Epithelial cell of prostate (primary cell): Measurements from ENCODE around the gene RCCD1.

ENCODE experiments used
- DNase-seq: peaks from one replicate; pipeline ENCODE4 v3.0.0-alpha.2; 2011; ENCODE audit warnings: low read depth, low spot score
- H3K27ac ChIP-seq: fragments of 450-650 bp; 2 replicates; pipeline ENCODE4 v1.5.1; 2017; ENCODE audit warnings: mild to moderate bottlenecking

RCCD1 gene

DNA sequence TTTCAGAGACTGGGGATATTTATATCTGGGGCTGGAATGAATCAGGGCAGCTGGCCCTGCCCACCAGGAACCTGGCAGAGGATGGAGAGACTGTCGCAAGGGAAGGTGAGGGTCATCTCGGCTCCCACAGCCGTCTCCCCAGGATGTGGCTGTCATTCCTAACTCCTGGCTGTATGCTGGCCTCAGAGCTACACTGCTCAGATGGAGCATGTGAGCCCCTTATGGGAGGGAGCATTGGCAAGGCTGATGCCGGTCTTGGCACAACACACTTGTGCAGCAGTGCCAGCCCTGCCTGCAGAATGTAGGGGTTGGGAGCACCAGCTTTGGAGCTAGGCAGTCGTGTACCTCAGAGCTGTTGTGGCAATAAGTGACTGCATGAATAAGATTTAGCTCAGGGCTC, 5.2 kb downstream of the RCCD1 start:
- no peak overlapping the region for H3K27ac ChIP-seq
- DNase-seq, result no peak

DNA sequence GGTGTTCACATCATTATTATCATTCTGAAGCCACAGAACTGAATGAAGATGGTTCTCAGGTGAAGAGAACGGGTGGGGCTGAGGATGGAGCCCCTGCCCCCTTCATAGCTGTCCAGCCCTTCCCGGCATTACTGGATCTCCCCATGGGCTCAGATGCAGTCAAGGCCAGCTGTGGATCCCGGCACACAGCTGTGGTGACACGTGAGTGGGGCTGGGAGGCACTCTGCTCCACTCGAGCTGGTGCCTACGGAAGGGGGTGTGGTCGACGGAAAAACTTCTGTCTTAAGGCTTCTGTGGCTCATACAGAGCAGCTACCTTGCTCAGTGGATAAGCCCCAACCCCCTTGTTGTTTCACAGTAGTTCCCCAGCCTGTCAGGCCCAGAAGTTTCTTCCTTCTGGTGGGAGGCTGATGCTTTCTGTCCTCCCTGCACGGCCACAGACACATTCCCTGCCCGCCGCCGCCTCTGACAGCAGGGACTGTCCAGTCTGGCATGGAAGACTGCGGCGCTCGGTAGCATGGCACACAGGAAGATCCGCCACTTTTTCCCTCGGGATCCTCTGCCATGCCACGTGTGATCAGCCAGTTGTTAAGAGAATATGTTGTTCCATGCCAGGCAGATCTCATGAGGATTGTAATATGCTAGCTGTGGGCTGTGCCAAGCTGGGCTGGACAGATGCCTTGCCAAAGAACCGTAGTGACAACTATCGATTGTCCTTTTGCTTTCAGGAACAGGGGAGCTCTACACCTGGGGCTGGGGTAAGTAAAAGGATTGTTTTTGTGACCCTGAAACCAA, 5.8 kb downstream of the RCCD1 start:
- no peak overlapping the region for H3K27ac ChIP-seq
- no peak for DNase-seq

DNA sequence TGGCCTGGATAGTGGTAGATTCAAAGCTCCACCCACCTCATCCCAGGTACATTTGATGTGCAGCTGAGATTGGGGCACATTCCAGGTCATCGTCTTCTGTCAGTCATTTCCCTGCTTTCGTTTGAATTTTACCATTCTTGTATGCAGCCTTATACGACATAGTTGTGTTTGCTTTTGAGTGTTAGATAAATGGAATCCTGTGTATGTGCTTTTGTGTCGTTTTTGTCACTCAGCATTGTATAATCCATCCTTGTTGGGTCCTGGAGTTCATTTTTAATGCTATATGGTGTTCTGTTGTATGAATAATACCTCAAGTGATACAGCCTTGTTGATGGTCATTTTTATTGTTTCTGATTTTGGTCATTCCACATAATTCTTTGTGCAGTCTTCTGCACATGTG, 7.3 kb downstream of the RCCD1 start:
- no peak for DNase-seq
- H3K27ac ChIP-seq, result no peak overlapping the region

DNA sequence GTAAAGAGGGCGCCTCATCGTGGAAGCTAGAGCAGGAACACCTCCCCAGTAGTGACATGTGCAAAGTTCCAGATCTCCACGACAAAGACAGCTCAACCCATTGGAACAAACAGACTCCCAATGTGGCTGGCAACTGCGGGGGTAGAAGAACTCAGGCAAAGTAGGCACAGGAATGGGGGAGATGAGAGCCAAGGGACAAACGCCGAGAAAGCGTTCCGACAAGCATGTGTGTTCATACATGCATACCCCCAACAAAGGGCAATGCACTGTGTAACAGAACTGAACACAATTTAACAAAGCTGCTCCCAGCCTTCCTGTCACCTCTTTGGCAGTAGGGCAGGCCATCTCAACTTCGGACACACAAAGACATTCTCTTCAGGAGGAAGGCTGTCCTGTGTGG, 11.6 kb downstream of the RCCD1 start:
- DNase-seq, result no peak

GRCh38 chr15:90967206-90967605, 12.5 kb downstream of the RCCD1 start:
- no peak for DNase-seq

More for the DNA sequence above, 11.6 kb downstream of the RCCD1 start:
- H3K27ac ChIP-seq, result no peak overlapping the region

DNA sequence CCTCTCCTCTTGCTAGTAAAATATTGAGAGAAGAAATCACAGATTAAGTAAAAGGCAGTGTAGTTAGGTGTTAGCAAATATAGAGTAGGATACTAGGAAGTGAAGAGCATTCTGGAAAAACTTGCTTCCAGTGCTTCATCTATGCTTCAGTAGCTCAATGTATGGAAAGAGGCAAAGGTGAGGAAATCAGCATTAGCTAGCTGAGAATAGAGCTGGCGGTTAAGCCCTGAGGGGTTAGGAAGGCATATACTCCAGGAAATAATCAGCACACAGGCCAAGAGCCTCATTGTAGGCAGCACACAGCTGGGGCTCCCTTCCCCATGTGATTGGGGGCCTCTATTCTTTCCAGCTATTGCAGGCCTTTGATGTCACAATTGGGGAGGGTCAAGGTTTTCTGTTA, 13.8 kb downstream of the RCCD1 start:
- DNase-seq, result no peak
- no peak overlapping the region for H3K27ac ChIP-seq

More at GRCh38 chr15:90967206-90967605, 12.5 kb downstream of the RCCD1 start:
- H3K27ac ChIP-seq, result no peak overlapping the region

- no peak for DNase-seq
- no peak overlapping the region for H3K27ac ChIP-seq
Measured at GRCh38 chr15:90970274-90970673, 15.6 kb downstream of the RCCD1 start.

- no peak for DNase-seq
- H3K27ac ChIP-seq, result no peak overlapping the region
Measured at GRCh38 chr15:90972133-90972532, 17.4 kb downstream of the RCCD1 start.

GRCh38 chr15:90974216-90974615, 19.5 kb downstream of the RCCD1 start:
- no peak overlapping the region for H3K27ac ChIP-seq
- no peak for DNase-seq

DNA sequence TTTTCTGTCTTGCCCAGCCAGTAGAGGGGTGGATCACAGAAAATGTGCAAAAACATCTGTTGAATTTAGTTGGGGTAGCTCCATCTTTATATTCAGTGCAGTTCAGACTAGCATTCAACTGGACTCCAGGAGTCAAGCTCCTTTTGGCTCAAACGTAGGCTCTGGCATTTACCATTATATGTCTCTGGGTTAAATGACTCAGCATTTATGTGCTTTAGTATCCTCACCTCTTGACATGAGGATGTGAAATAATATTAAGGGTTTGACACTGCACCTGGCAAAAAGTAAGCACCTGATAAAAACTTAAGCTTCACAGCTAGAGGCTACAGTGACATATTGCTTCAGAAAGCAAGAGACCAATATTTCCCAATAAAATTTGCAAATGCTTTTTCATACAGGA, 24.9 kb downstream of the RCCD1 start:
- no peak for DNase-seq
- no peak overlapping the region for H3K27ac ChIP-seq

GRCh38 chr15:90981681-90982080, 27.0 kb downstream of the RCCD1 start:
- H3K27ac ChIP-seq, result no peak overlapping the region
- no peak for DNase-seq

DNA sequence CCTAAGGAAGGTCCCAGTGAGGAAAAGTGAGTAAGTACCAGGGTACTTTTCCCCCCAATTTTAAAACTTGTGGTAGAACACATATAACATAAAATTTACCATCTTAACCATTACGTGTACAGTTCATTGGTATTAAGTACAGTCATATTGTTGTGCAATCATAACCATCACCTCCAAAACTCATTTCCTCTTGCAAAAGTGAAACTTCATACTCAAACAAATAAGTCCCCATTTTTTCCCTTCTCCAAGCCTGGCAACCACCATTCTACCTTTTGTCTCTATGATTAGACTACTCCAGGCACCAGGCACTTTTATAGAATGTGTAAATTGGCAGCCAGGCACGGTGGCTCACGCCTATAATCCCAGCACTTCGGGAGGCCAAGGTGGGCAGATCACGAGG, 27.5 kb downstream of the RCCD1 start:
- no peak for DNase-seq
- H3K27ac ChIP-seq, result peak overlapping the region; percentile 26

- DNase-seq, result no peak
- H3K27ac ChIP-seq, result no peak overlapping the region
Measured at GRCh38 chr15:90986790-90987507, 32.3 kb downstream of the RCCD1 start.

DNA sequence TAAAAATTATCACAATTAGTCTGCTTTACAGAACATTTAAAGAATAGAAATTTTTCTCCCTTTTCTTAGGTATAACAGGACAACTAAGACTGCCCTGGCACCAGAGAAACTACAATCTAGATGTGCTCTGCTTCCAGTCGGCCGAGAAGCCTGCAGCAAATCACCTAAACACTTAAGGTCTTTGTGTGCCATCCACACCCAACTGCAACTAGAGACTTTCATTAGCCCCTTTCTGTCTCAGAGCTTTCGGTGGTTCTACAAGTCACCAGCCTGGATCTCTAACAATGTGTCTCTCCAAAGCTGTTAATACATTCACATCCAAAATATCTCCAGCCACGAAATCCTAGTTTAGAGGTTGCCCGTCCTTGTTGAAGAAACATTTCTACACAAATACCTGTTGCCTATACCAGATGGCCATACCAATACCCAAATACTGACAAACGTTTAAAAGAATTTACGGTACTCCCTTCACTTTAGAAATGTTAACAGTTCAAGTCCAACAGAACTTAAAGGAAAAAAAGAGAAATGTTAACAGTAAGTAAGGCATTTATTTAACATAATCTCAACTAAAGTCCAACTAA, 33.0 kb downstream of the RCCD1 start:
- no peak overlapping the region for H3K27ac ChIP-seq
- DNase-seq, result no peak

GRCh38 chr15:90988296-90988695, 33.6 kb downstream of the RCCD1 start:
- no peak for DNase-seq
- no peak overlapping the region for H3K27ac ChIP-seq

DNA sequence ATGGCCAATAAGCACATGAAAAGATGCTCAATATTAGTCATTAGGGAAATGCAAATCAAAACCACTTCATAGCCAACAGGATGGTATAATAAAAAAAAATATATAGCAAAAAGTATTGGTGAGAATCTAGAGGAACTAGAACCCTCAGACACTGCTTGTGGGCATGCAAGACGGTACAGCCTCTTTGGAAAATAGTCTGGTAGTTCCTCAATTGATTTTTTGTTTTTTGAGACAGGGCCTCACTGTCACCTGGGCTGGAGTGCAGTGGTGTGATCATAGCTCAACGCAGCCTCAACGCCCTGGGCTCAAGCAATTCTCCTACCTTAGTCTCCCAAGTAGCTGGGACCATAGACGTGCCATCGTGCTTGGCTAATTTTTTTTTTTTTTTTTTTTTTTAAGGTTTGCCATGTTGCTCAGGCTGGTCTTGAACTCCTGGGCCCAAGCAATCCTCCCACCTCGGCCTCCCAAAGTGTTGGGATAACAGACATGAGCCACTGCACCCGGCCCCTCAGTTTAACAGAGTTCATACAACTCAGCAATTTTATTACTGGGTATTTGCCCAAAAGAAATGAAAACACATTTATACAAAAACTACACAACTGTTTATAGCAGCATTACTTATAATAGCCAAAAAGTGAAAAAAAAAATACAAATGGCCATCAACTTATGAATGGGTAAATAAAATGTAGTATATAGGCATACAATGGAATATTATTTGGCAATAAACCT, 34.5 kb downstream of the RCCD1 start:
- no peak for DNase-seq
- H3K27ac ChIP-seq, result no peak overlapping the region

DNA sequence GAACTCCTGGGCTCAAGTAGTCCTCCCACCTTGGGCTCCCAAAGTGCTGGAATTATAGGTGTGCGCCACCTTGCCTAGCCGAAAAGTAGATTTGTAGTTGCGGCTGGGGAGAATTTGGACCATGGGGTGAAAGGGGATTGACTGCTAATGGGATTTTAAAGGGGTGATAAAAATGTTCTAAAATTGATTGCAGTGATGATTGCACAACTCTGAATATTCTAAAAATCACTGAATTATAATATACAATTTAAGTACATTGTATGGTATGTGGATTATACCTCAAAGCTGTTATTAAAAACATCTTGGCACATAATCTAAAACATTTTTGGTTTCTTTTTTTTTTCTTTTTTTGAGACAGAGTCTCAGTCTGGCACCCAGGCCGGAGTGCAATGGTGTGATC, 35.8 kb downstream of the RCCD1 start:
- no peak overlapping the region for H3K27ac ChIP-seq
- no peak for DNase-seq

GRCh38 chr15:90991587-90992285, 37.1 kb downstream of the RCCD1 start:
- DNase-seq, result no peak
- no peak overlapping the region for H3K27ac ChIP-seq

DNA sequence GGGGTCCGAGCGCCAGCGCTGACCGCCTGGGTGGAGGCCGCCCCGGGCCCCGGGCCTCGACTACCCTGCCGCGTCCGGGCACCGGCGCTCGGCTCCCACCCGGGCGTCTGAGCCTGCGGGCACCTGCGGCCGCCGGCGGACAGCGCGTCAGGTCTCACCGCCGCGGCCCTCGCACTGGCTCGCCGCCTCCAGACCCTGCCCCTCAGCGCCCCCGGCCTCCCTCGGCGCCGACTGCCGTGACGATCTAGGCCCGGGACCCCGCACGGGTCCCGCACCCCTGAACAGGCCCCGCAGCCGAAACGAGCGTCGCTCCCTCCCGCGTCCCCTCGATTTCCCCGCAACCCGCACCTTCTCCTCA, 39.4 kb downstream of the RCCD1 start:
- DNase-seq, result no peak
- H3K27ac ChIP-seq, result peak overlapping the region; percentile 54
